ENCODE data around the gene ID2. TPM values are rescaled to one million over a fixed set of nuclear protein-coding genes. Genes with fewer than 3 reads are reported as not detected.

ID2 gene
- total and polyA plus RNA-seq, 7 donors = 154 to 615 (median 376) TPM

DNA sequence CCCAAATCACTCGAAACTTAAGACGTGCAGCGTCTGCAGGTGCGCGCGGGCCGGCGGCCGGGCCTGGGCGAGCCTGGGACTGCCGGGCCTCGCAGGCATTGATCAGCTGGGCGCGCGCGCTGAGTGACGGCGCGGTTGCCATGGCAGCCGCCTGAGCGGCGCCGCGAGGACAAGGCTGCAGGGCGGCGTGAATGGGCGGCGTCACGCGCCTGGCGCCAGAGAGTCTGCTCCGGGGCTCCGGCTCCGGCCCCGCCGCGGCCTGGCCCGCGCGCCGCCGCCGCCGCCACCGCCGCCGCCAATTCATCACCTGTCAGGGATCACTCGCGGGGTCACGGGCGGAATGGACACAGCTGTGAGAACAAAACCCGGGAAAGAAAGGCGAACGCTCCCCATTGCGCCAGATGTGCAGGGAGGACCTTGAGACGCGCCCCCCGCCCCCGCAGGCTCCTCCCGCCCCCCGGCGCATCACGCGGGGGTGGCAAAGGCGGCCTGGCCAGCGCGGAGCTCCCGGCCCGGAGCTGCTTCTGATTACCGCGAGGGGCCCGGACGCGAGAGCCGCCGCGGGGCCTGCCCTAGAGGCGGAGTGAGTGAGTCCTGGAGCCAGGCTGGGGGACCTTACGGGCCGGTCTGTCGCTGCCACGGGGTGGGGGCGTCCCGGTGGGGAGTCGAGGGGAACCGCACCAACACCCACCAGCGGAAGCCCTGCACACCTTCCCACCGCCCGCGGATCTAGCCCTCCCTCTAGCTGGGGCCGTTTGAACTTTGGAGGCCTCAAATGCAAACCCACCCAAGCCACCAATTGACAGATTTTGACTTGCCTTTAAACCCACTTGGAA, 2.9 kb upstream of the ID2 start:
- peak; percentile 96 for DNase-seq
- H3K9me3 ChIP-seq = peaks cover 0 to 4% (median 3%) of the 10 kb centered on the region in 4 donors
- no peaks in the 10 kb centered on the region for H3K36me3 ChIP-seq
- H3K27ac ChIP-seq = peak overlapping the region; percentile 90 to 99 (median 98)
- TF ChIP-seq, protein P1, sequence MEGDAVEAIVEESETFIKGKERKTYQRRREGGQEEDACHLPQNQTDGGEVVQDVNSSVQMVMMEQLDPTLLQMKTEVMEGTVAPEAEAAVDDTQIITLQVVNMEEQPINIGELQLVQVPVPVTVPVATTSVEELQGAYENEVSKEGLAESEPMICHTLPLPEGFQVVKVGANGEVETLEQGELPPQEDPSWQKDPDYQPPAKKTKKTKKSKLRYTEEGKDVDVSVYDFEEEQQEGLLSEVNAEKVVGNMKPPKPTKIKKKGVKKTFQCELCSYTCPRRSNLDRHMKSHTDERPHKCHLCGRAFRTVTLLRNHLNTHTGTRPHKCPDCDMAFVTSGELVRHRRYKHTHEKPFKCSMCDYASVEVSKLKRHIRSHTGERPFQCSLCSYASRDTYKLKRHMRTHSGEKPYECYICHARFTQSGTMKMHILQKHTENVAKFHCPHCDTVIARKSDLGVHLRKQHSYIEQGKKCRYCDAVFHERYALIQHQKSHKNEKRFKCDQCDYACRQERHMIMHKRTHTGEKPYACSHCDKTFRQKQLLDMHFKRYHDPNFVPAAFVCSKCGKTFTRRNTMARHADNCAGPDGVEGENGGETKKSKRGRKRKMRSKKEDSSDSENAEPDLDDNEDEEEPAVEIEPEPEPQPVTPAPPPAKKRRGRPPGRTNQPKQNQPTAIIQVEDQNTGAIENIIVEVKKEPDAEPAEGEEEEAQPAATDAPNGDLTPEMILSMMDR (IDR thresholded peaks at IDR 0.05) = no peak
- TF ChIP-seq POLR2AphosphoS5 (IDR thresholded peaks at IDR 0.05) = peak; percentile 40 to 68 (median 66)
- TF ChIP-seq POLR2A (IDR thresholded peaks at IDR 0.05) = peak in 1 of 2 donors; percentile 31
- TF ChIP-seq EP300 (IDR thresholded peaks at IDR 0.05) = peak in 1 of 4 donors; percentile 67
- H3K4me3 ChIP-seq = peak overlapping the region; percentile 56 to 80 (median 67)
- H3K27me3 ChIP-seq = no peaks in the 10 kb centered on the region
- 1% methylated on average over 91 of the region's 91 CpGs for WGBS, 2 donors
- intact Hi-C loops (cut with DNase I) = loop anchor here (5.0 kb wide), 4 partner anchors 97 to 677 kb away; no protein-coding TSS in a partner anchor
- peaks cover 0 to 49% (median 32%) of the 10 kb centered on the region in 4 donors for H3K4me1 ChIP-seq

DNA sequence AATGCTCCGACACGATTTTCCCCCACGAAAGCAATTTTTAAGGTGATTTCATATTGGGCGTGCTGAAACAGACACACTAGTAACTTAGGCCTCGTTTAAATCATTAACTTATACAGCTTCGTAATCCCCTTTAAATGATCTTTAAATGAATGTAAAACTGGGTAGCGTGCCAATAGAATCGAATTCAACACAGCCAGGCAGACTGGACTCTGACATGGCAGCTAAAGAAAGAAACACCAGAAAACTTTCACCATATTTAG, 2.4 kb upstream of the ID2 start:
- H3K4me3 ChIP-seq = peak overlapping the region; percentile 56 to 80 (median 67)
- H3K36me3 ChIP-seq = no peaks in the 10 kb centered on the region
- TF ChIP-seq EP300 (IDR thresholded peaks at IDR 0.05) = no peak
- no peak for TF ChIP-seq POLR2AphosphoS5 (IDR thresholded peaks at IDR 0.05)
- TF ChIP-seq, protein P1 (IDR thresholded peaks at IDR 0.05) = no peak
- TF ChIP-seq POLR2A (IDR thresholded peaks at IDR 0.05) = no peak
- peaks cover 0 to 2% (median under 1%) of the 10 kb centered on the region in 4 donors for H3K9me3 ChIP-seq
- no peaks in the 10 kb centered on the region for H3K27me3 ChIP-seq
- peaks cover 0 to 49% (median 33%) of the 10 kb centered on the region in 4 donors for H3K4me1 ChIP-seq
- WGBS, 2 donors = 5 to 29% methylated on average over 8 of the region's 8 CpGs
- DNase-seq = no peak
- peak overlapping the region; percentile 90 to 99 (median 98) for H3K27ac ChIP-seq
- intact Hi-C loops (cut with DNase I) = loop anchor here (5.0 kb wide), 4 partner anchors 97 to 677 kb away; no protein-coding TSS in a partner anchor

DNA sequence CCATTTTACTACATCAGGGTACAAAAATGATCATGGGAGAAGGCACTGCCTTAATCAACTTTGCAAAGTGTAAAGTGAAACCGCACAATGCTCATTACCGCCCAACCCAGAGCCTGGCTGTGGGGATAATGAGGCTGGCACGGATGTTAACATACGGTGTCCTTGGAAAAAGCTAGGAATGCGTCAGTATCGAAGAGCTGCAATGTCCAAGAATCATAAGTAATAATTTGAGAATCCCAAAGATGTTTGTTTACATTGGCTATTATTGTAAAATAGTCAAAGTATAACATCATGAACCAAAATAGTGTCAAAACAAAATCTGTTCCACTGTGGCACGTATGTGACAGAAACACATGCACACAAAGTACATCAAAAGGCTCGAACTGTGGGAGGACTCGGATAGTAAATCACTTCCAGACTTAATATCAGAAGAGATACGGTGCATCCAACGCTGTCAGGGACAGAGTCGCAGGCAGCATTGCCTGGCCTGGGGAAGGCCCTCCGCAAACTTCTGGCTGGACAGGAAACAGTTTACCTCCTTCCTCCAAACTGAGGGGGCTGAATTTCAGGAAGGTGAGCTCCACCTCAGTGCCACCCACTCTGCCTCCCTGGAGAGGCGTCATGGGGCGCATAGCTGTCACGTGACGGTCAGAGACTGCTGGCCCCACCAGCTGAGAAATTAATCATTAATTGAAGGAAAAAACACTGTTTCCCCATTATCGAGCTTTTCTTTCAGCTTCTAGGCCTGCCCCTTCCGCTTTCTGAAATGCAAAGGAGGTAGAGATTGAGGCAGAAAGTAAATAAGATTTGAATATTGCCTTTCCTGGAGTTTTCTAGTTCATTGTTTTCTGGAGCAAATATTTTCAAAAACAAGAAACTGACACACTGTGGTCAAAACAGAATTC, 1.8 kb upstream of the ID2 start:
- TF ChIP-seq POLR2AphosphoS5 (IDR thresholded peaks at IDR 0.05) = peak in 3 of 4 donors; percentile 28 to 57 (median 42)
- TF ChIP-seq POLR2A (IDR thresholded peaks at IDR 0.05) = peak in 1 of 2 donors; percentile 57
- no peak for TF ChIP-seq EP300 (IDR thresholded peaks at IDR 0.05)
- Histone ChIP-seq H3K27ac (peak overlapping the region; percentile 90 to 99 (median 98)), H3K27me3 (no peaks in the 10 kb centered on the region), H3K36me3 (no peaks in the 10 kb centered on the region), H3K4me1 (peaks cover 0 to 53% (median 39%) of the 10 kb centered on the region in 4 donors), H3K4me3 (peak overlapping the region; percentile 56 to 80 (median 67)), H3K9me3 (no peaks in the 10 kb centered on the region)
- intact Hi-C loops (cut with DNase I) = loop anchor here (5.0 to 10.0 kb wide), 6 partner anchors 98 to 678 kb away; no protein-coding TSS in a partner anchor
- peak; percentile 77 for DNase-seq
- 10 to 56% methylated on average over 19 of the region's 19 CpGs for WGBS, 2 donors

DNA sequence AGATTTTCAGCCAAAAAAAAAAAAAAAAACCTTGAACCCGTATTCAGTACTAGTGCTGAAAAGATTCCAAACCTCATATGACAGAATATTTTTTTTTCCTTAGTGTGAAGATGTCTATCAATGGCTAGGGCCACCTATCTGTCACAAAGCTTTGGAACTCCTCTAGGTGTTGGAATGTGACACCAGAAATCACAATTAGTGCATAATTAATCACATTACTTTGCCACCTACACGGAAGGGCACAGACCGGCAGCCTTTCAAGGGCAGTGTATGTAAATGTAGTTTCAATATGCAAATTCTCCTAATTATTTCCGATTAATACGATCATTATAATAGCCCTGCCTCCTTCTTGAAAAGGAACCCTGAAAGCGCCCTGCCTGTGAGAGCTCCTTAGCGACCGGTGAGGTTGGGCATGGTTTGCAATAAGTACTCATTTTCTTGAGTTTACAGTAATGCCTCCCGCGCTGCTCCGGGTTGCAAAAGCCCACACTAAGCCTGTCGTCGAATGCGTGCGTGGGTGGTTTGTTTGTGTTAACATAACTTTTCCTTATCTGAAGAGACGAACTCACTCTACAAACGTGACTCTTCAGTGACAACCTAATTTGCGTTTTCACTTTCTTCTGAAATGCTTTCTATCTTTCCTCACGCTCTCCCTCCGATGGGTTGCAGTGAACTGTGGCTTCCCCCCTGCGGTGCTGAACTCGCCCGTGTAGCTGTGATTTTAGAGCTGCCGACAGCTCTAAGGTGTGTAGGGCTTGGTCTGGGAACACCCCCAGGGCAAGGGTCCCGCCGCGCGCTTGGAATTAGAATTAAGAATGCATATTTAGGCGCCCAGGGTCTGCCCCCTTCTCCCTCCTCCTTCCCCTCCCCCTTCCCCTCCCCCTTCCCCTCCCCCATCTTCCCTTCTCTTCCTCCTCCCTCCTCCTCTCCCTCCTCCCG, 765 bp upstream of the ID2 start:
- H3K36me3 ChIP-seq = no peaks in the 10 kb centered on the region
- 1 to 3% methylated on average over 29 of the region's 30 CpGs for WGBS, 2 donors
- TF ChIP-seq, protein P1 (IDR thresholded peaks at IDR 0.05) = no peak
- TF ChIP-seq POLR2AphosphoS5 (IDR thresholded peaks at IDR 0.05) (peak in 2 of 4 donors; percentile 27 to 46), POLR2A (IDR thresholded peaks at IDR 0.05) (no peak), EP300 (IDR thresholded peaks at IDR 0.05) (no peak)
- H3K9me3 ChIP-seq = no peaks in the 10 kb centered on the region
- peaks cover 0 to 52% (median 41%) of the 10 kb centered on the region in 4 donors for H3K4me1 ChIP-seq
- H3K4me3 ChIP-seq = peak overlapping the region; percentile 70 to 96 (median 86)
- DNase-seq = peak; percentile 82
- H3K27ac ChIP-seq = peak overlapping the region; percentile 90 to 99 (median 98)
- H3K27me3 ChIP-seq = no peaks in the 10 kb centered on the region
- intact Hi-C loops (cut with DNase I) = loop anchor here (5.0 to 10.0 kb wide), 2 partner anchors 376 to 534 kb away; no protein-coding TSS in a partner anchor
